ENCODE results near the gene C11orf21.

C11orf21 gene

DNA sequence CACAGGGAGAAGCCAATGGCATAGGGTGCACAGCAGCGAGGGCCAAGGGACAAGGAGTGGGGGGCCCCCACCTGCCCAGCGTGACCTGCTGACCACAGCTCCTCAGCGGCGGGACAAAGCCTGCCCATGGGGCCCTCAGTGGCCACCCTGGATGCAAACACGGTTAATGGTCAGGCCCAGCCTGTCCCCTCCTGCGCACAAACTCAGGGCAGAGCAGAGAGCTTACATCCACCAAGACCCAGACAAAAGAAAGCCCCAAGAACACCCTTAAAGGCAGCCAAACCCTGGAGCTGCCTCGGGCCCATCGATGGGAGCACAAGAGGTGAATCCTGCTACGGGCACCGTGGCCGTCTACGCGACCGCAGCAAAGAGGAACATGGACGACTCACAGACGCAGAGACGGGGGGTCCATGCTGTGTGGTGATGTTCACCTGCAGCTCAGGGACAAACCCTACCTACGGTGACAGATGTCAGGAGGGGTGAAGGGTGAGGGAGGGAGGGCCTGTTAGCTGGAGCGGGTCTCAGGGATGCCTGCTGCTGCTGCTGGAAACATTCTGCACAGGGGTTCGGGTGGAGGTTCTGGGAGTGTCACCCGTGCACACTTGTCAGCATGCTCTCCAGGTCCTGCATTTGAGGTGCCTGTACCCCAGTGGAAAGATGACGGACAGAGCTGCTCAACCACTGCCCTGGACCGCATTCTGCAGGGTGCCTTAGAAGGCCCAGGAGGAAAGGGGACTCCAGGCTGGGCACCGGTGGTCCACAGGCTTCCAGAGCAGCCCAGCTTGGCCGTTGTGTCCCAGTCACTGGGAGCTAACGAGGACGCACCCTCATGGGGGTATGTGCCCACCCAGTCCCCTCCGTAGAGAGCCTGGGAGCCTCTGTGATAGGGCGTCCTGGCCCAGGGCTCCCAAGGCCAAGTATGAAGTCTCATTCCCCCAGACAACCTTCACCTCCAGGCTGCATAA lies 42.9 kb downstream of the C11orf21 start:
- DNase-seq: no peak

DNA sequence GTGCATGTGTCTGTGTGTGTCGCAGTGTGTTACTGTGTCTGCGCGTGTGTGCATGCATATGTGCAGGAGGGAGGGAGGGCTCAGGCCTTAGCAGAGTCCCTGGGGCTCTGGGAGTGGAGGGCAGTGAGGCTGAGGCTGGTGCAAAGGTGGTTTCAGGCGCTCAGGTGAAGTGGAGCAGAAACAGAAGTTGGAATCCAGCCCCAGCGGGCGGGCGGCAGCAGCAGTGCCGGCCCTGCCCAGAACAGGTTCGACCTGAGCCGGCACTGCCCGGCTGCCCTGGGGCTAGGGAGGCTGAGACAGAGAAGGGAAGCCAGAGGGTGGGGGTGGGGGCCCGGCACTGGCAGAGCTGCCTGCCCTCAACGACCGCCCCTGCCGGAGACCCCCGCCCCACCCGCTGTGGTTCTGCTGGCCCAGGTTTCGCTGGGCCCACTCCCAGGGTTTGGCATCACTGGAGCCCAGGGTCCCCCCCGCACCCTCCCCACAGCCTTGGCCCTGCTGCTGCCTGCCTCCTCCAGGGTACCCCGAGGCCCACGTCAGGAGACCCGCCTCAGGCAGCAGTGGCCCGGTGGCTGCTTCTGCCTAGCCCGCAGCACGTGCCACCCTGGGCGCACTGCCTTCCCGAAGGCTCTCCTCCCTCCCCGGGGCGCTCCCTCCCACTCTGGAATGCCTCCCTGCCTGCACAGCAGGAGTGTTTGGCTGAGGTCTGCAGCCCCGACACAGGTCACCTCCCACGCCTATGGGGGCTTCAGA lies 44.6 kb downstream of the C11orf21 start:
- no peak for DNase-seq

DNA sequence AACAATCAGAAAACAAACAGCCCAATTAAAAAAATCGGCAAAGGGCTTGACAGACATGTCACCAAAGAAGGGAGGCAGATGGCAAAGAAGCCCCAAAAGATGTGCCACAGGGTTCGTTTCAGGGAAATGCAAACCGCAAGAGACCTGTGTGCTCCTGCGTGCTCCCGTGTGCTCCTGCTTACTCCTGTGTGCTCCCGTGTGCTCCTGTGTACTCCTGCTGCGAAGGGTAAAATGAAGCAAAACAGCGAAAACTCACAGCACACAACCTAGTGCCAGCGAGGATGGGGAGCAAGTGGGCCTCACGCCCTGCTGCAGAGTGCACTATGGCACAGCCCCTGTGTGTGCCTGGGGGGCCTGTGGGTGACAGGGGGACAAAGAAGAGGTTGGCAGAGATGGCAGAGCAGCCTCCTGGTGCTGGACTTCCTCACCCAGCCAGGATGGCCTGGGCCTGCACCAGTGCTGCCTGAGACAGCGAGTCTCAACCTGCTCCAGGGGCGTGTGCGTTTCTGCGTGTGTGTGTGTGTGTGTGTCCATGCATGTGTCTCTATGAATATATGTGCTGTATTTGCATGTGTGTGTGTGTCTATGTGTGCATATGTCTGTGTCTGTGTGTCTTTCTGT lies 45.3 kb downstream of the C11orf21 start:
- no peak for DNase-seq

DNA sequence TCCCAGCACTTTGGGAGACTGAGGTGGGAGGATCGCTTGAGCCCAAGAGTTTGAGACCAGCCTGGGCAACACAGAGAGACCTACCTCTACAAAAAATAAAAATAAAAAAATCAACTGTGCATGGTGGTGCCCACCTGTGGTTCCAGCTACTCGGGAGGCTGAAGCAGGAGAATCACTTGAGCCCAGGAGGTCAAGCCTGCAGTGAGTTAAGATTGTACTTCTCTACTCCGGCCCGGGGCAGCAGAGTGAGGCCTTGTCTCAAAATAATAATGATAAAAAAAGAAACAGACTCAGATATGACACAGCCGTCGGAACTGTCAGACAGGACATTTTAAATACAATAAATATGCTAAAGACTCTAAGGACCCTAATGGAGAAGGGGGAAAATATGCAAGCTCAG lies 49.7 kb downstream of the C11orf21 start:
- no peak for DNase-seq

DNA sequence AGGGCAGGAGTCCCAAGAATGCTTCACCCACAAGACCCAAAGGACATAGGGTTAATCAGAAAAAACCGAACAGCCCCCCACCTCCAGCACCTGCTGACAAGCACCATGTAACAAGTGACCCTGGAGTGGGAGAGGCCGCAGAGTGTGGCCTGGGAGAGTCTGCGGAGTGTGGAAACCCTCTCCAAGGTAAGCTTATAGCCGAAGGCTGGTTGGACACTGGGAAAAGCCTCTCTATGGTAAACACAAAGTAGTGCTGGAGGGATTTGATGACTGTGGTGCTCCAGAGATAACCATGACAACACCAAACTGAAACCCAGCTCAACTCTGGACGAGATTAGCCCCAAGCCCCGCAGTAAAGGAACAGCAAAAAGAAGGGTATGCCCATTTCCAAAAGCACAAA lies 50.6 kb downstream of the C11orf21 start:
- no peak for DNase-seq

DNA sequence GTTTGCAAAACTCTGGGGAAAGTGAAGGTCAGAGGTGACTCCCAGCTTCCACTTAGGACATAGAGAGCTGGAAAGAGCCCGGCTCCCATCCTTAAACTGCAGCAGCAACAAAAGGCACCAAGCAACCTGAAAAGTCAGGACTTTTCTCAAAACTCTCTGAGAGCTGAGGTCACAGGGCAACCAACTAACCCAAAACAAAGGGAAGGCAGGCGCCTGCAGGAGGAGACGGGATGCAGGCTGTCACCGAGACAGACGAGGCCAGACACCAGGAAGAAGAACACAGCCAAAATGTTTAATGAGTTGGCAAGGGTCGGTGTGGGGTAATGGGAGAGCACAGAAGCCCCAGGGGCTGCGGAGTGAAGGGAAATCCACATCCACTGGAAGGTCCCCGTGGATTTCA lies 51.2 kb downstream of the C11orf21 start:
- no peak for DNase-seq

DNA sequence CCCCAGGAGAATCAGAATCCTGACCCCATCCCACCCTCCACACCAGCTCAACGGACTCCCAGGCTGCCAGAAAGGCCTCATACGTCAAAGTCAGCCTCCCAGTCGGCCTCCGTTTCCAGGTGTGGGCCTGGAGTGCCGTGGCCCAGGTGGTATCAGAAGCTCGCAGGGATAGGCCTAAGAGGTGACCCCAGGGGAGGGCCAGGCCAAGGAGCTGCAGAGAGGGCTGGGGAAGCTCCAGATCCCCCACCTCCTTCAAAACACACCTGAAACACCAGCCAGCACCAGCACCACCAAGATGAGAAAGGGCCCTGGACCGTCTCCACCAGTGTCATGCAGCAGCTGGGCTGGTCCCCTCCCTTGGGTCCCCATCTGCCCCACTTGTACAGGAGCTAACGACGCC lies 51.7 kb downstream of the C11orf21 start:
- no peak for DNase-seq

DNA sequence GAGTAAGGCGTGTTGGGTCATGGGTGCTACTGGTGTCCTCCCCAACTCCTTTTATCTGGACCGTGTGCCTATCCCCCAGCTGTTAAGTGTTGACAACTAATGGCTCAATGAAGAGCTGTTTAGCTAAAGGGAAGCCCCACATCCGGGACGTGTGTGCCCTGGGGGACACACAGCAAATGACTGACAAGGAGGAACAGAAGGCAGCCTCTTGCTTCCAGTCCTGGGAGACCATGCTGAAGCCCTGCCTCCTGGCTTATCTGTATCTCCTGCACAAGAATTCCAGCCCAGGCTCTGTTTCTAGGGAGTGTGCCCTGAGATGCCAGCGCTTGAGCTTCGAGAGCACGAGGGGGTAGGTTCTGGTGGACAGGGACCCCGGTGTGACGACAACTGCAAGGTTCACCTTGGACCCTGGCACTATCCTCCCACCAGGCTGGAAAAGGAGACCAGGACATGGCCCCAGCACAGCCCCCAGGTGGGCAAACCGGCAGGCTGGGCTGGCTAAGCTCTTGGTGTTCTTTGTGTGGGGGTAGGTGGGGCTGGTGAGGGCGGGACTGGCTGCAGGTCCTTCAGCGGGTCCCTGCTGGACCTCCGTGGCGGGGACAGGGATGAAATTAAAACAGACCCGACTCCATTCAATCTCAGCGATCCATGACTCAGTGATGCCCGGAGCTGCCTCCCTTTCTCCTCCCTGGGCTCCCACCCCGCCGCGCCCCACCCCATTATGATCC lies 52.4 kb downstream of the C11orf21 start:
- no peak for DNase-seq

DNA sequence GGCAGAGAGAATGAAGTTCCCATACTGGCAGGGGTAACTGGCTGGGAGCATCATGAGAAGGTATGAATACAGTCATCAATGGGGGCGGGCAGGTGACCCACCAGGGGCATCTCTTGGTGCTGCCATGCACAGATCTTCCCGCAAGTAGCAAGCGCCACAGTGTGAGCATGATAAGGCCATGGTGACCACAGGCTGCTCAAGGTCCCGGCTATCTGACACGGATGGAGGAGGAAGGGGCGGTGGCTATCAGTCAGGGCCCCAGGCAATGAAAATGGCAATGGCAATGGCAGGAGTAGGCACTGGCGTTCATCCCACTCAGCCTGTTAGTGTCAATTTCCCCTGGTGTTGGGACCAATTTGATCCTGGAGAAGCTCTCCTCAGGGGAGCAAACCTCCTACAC lies 53.0 kb downstream of the C11orf21 start:
- no peak for DNase-seq

DNA sequence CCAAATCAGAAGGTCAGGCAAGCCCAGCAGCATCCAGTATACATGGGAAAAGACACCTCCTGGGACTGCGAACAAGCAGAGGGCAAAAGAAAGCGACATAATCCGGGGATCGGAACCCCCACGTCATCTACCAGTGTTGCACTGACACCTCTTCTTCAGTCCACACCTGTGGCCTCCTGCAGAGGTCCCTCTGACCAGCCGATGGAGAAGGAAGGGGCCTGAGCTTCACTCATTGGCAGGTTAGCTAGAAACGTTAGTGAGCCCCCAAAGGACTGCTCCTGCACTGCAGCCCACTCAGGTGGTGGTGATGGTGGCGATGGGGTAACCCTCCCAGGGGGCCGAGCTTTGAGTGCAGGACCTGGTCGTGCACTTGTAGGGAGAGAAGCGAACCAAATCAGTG lies 53.5 kb downstream of the C11orf21 start:
- no peak for DNase-seq

DNA sequence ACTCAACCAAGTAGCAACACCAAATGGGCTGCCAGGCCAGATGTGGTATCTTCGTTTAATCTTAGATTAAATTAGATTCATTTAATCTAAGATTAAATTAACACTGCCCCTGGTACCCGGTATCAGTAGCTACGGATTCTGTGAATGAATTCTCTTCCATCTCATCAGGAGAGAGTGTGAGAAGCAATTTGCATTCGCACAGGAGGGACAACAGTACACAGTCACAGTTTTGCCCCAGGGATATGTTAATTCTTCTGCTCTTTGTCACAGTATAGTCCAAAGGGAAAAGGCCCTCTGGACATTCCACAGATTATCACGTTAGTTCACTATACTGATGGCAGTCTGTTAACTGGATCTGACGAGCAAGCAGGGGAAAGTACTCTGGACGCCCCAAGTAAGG lies 54.2 kb downstream of the C11orf21 start:
- no peak for DNase-seq

Data from MV-4-11 (cell line).